HepG2 (cell line): ENCODE measurements around the gene DDX53. TPM values are rescaled to one million over a fixed set of nuclear protein-coding genes. Genes with fewer than 3 reads are reported as not detected.

Experiments
- ATAC-seq: fragments of 200-7000 bp; cut with Tn5 transposase; 3 replicates; pipeline ENCODE4 v1.9.1; 2020; ENCODE audit warnings: mild to moderate bottlenecking, moderate library complexity
- BruUV-seq: library from RNA; stranded (reverse); fragments of 400-500 nt; replicated peaks from 2 replicates; lab custom pipeline; 2021; lab: Mats Ljungman, UMichigan
- CTCF ChIA-PET: fragments of 300-600 bp; formaldehyde crosslinking; extraction: SDS; loops from one replicate; lab custom pipeline; 2021; ENCODE audit warnings: low total read pairs, inconsistent platforms, low intra/inter-chr PET ratio; lab: Yijun Ruan, JAX
- POLR2A ChIA-PET: fragments of 350-600 bp; sonication (Branson Sonifier 250); formaldehyde crosslinking; loops from one replicate; lab custom pipeline; 2020; ENCODE audit warnings: antibody characterized with exemption, inconsistent platforms; lab: Yijun Ruan, JAX
- DNase-seq: peaks from one replicate; pipeline ENCODE4 v3.0.0-alpha.2; 2015; ENCODE audit warnings: low spot score
- FAIRE-seq: peaks from 3 replicates; lab custom pipeline; 2011; peaks lifted over from hg19 to GRCh38; lab: Jason Lieb, UNC
- H2AFZ ChIP-seq: one replicate; pipeline ENCODE4 v1.6.1; 2011; ENCODE audit warnings: low read length, inconsistent platforms
- H3K27ac ChIP-seq: fragments of 300-600 bp; 3 replicates; pipeline ENCODE4 v1.8.0; 2011; ENCODE audit warnings: mixed run types, mild to moderate bottlenecking, mixed read lengths, low read length, inconsistent platforms; ENCODE audit not compliant: insufficient read depth; ENCODE audit errors: extremely low read length
- H3K27me3 ChIP-seq, 2 experiments: fragments of 200-600 bp in 1 of 2; 2 replicates in 1 of 2; 3 replicates in 1 of 2; pipeline versions ENCODE4 v1.6.0 to v1.8.0; 2011; ENCODE audit warnings: low read length in 2 of 2, mild to moderate bottlenecking in 2 of 2, moderate library complexity in 2 of 2, inconsistent platforms in 1 of 2; ENCODE audit not compliant: insufficient read depth in 2 of 2, control insufficient read depth in 1 of 2
- H3K36me3 ChIP-seq, 2 experiments: fragments of 200-600 bp in 1 of 2; replicated peaks in 1 of 2; 2 replicates in 1 of 2; 3 replicates in 1 of 2; pipeline versions ENCODE4 v1.5.1 to v1.8.0; 2011; ENCODE audit warnings: low read length in 2 of 2, inconsistent platforms in 1 of 2; ENCODE audit not compliant: insufficient read depth in 2 of 2, control insufficient read depth in 1 of 2
- H3K4me1 ChIP-seq: 2 replicates; pipeline ENCODE4 v1.5.1; 2012; ENCODE audit warnings: low read length, inconsistent platforms; ENCODE audit not compliant: insufficient read depth
- H3K4me2 ChIP-seq: 2 replicates; pipeline ENCODE4 v1.6.0; 2011; ENCODE audit warnings: low read depth, low read length, inconsistent platforms
- H3K4me3 ChIP-seq, 3 experiments: fragments of 200-600 bp in 1 of 3; sonication (generic), shearing (Covaris generic) in 1 of 3; replicated peaks in 1 of 3; 2 replicates each; pipeline ENCODE4 v1.5.1; 2011 to 2016; ENCODE audit warnings: low read length in 3 of 3, inconsistent platforms in 2 of 3, low read depth in 2 of 3, mild to moderate bottlenecking in 2 of 3, control low read depth in 1 of 3, mixed read lengths in 1 of 3; ENCODE audit not compliant: insufficient read depth in 1 of 3
- H3K79me2 ChIP-seq: one replicate; pipeline ENCODE4 v1.6.1; 2011; ENCODE audit warnings: low read length, inconsistent platforms; ENCODE audit not compliant: insufficient read depth
- H3K9ac ChIP-seq: 2 replicates; pipeline ENCODE4 v1.6.0; 2011; ENCODE audit warnings: mild to moderate bottlenecking, low read depth, low read length, inconsistent platforms; ENCODE audit not compliant: insufficient read depth
- H3K9me3 ChIP-seq: 2 replicates; pipeline ENCODE4 v1.5.1; 2012; ENCODE audit warnings: mild to moderate bottlenecking, low read length
- H4K20me1 ChIP-seq: 2 replicates; pipeline ENCODE4 v1.6.0; 2011; ENCODE audit warnings: inconsistent platforms, mild to moderate bottlenecking, low read length, moderate library complexity; ENCODE audit not compliant: insufficient read depth
- CCAR2 ChIP-seq: fragments of 200-400 bp; formaldehyde crosslinking; optimal IDR thresholded peaks from 2 replicates; pipeline ENCODE3; 2018; ENCODE audit warnings: low read depth, mild to moderate bottlenecking, low read length, moderate library complexity
- FOXA3 ChIP-seq: IDR thresholded peaks from 2 replicates; pipeline ENCODE4 v1.6.1; 2016; ENCODE audit warnings: missing genetic modification reagents, missing compliant biosample characterization
- GRHL1 ChIP-seq: sonication (generic); formaldehyde crosslinking; conservative IDR thresholded peaks from 2 replicates; pipeline ENCODE4 v1.8.0; 2022; ENCODE audit warnings: missing genetic modification reagents
- NR2F1 ChIP-seq, 2 experiments: fragments of 450-650 bp in 1 of 2; formaldehyde crosslinking in 1 of 2; IDR thresholded peaks; 2 replicates each; pipeline versions ENCODE4 v1.5.0 to v1.6.1; 2016 to 2020; ENCODE audit warnings: mild to moderate bottlenecking in 1 of 2, missing compliant biosample characterization in 1 of 2, missing genetic modification reagents in 1 of 2, moderate library complexity in 1 of 2
- U2AF2 ChIP-seq: fragments of 200-400 bp; formaldehyde crosslinking; IDR thresholded peaks from 2 replicates; pipeline ENCODE4 v1.6.1; 2017; ENCODE audit warnings: low read depth, mild to moderate bottlenecking, low read length
- ZBTB38 ChIP-seq: sonication (generic); formaldehyde crosslinking; IDR thresholded peaks from 2 replicates; pipeline ENCODE4 v1.5.1; 2020; ENCODE audit warnings: mild to moderate bottlenecking, missing genetic modification reagents
- ZMAT3 ChIP-seq: sonication (generic); formaldehyde crosslinking; conservative IDR thresholded peaks from 2 replicates; pipeline ENCODE4 v1.7.0; 2021; ENCODE audit warnings: missing genetic modification reagents
- ZNF274 ChIP-seq: sonication (generic); formaldehyde crosslinking; IDR thresholded peaks from 2 replicates; pipeline ENCODE4 v1.5.1; 2020; ENCODE audit warnings: mild to moderate bottlenecking, missing genetic modification reagents
- ZNF460 ChIP-seq: sonication (generic); formaldehyde crosslinking; IDR thresholded peaks from 2 replicates; pipeline ENCODE4 v1.5.1; 2020; ENCODE audit warnings: missing genetic modification reagents, mild to moderate bottlenecking, borderline replicate concordance
- WGBS: methylation state at CpG from one replicate; pipeline ENCODE4 v1.1.6; 2017; ENCODE audit warnings: low lambda C conversion rate; 5-methylcytosine and 5-hydroxymethylcytosine counted together
- in situ Hi-C: cut with HindIII; loops from 2 replicates; pipeline ENCODE4 v1.10.0; 2017; ENCODE audit warnings: low pct_unique_long_range_greater_than_20kb; ENCODE audit not compliant: extremely low pct_ligation_motif_present
- intact Hi-C: fragments of 100-400 bp; cut with micrococcal nuclease; formaldehyde crosslinking; loops from one replicate; pipeline ENCODE4 v1.10.0; 2022; ENCODE audit not compliant: unreplicated experiment
- polyA plus RNA-seq, 8 experiments: library from polyadenylated mRNA; depleted of rRNA in 3 of 8; stranded (reverse) in 7 of 8; unstranded in 1 of 8; fragments of >200 nt; fragmentation: Illumina TruSeq in 4 of 8; extraction: Trizol in 4 of 8; gene quantifications; 2 replicates each; pipeline versions ENCODE4 v1.2.1 to v1.2.3, GENCODE V29; 2011 to 2016; ENCODE audit warnings: low read depth in 4 of 8, missing spikeins in 1 of 8, mixed read lengths in 1 of 8; ENCODE audit not compliant: insufficient read depth in 1 of 8
- total RNA-seq, 5 experiments: library from RNA; depleted of rRNA; stranded (reverse); fragments of >200 nt; fragmentation: Illumina TruSeq; extraction: Trizol; gene quantifications; 2 replicates each; pipeline ENCODE4 v1.2.3, GENCODE V29; 2016; ENCODE audit warnings: low read depth in 1 of 5
- TF ChIP-seq, protein P1 (sequence below): fragments of 450-650 bp; IDR thresholded peaks from 2 replicates; pipeline ENCODE4 v1.6.1; 2017; ENCODE audit warnings: mild to moderate bottlenecking

Gene DDX53
- total and polyA plus RNA-seq, 2 of the 13 experiments (the other 11 are each of a cell fraction or from before 2014, with no cell fraction given): not detected

DNA sequence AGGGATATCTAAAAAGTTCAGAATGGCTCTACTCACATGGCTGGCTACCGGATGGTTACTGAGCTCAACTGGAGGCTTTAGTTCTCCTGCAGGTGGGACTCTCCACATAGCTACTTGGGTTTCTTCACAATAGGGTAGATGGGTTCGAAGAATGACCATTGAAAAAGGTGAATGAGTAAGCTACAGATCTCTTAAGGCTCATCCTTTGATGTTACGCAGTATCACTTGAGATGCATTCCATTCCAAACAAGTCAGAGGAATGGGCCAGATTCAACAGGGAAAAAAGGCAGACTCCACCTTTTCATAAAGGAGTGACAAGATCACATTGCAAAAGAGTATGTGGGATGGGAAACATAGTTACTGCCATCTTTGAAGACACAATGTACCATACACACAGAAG is 52.6 kb downstream of the DDX53 start:
- DNase-seq: no peak
- H3K4me3 ChIP-seq: no peak overlapping the region
- ATAC-seq: no peak
- no peaks in the 10 kb centered on the region for H3K9me3 ChIP-seq
- TF ChIP-seq CCAR2 (no peak), ZNF460 (no peak), U2AF2 (no peak), ZBTB38 (CRISPR knock-in tag) (no peak), ZMAT3 (CRISPR knock-in tag) (no peak), FOXA3 (no peak), ZNF274 (CRISPR knock-in tag) (no peak), GRHL1 (CRISPR knock-in tag) (no peak), NR2F1 (CRISPR knock-in tag; IDR thresholded peaks at IDR 0.05) (no peak)
- TF ChIP-seq, protein P1, sequence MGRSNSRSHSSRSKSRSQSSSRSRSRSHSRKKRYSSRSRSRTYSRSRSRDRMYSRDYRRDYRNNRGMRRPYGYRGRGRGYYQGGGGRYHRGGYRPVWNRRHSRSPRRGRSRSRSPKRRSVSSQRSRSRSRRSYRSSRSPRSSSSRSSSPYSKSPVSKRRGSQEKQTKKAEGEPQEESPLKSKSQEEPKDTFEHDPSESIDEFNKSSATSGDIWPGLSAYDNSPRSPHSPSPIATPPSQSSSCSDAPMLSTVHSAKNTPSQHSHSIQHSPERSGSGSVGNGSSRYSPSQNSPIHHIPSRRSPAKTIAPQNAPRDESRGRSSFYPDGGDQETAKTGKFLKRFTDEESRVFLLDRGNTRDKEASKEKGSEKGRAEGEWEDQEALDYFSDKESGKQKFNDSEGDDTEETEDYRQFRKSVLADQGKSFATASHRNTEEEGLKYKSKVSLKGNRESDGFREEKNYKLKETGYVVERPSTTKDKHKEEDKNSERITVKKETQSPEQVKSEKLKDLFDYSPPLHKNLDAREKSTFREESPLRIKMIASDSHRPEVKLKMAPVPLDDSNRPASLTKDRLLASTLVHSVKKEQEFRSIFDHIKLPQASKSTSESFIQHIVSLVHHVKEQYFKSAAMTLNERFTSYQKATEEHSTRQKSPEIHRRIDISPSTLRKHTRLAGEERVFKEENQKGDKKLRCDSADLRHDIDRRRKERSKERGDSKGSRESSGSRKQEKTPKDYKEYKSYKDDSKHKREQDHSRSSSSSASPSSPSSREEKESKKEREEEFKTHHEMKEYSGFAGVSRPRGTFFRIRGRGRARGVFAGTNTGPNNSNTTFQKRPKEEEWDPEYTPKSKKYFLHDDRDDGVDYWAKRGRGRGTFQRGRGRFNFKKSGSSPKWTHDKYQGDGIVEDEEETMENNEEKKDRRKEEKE: no peak
- ChIA-PET POLR2A (no interaction called here), CTCF (no interaction called here)
- no peaks in the 10 kb centered on the region for H3K79me2 ChIP-seq
- no peaks in the 10 kb centered on the region for H3K4me1 ChIP-seq
- no peaks in the 10 kb centered on the region for H4K20me1 ChIP-seq
- no peak overlapping the region for H3K4me2 ChIP-seq
- no peak overlapping the region for H2AFZ ChIP-seq
- in situ Hi-C loops: no loop called here
- intact Hi-C loops: no loop called here
- no peak for FAIRE-seq
- H3K36me3 ChIP-seq: no peaks in the 10 kb centered on the region
- 6% methylated on average over 2 of the region's 3 CpGs for WGBS
- no peak overlapping the region for H3K27ac ChIP-seq
- no peaks in the 10 kb centered on the region for H3K27me3 ChIP-seq
- H3K9ac ChIP-seq: no peak overlapping the region
- no TSS peak for BruUV-seq
